Transverse colon (tissue), 4 donors: ENCODE results near the gene P3H4. TPM values are rescaled to one million over a fixed set of nuclear protein-coding genes. Genes with fewer than 3 reads are reported as not detected.

ENCODE experiments used
- DNase-seq: peaks from one replicate; pipeline ENCODE4 v3.0.0-alpha.2; 2019
- H3K27ac ChIP-seq, 4 donors: fragments of 200-600 bp; sonication (generic); 2 replicates each; pipeline ENCODE4 v1.5.1; 2016 to 2018; ENCODE audit warnings: inconsistent platforms in 4 of 4
- H3K27me3 ChIP-seq: fragments of 200-600 bp; sonication (generic); 2 replicates; pipeline ENCODE4 v1.5.1; 2017; ENCODE audit warnings: inconsistent platforms
- H3K36me3 ChIP-seq, 4 donors: fragments of 200-600 bp; sonication (generic); 2 replicates each; pipeline ENCODE4 v1.5.1; 2017 to 2019; ENCODE audit warnings: inconsistent platforms in 4 of 4
- H3K4me1 ChIP-seq, 4 donors: fragments of 200-600 bp; sonication (generic); 2 replicates each; pipeline ENCODE4 v1.5.1; 2017 to 2020; ENCODE audit warnings: inconsistent platforms in 4 of 4
- H3K4me3 ChIP-seq, 4 donors: fragments of 200-600 bp; sonication (generic); 1 replicate in 1 of 4; 2 replicates in 3 of 4; pipeline versions ENCODE4 v1.5.1 to v1.6.1; 2017 to 2019; ENCODE audit warnings: inconsistent platforms in 4 of 4
- H3K9me3 ChIP-seq, 2 donors: fragments of 200-600 bp; sonication (generic); 2 replicates each; pipeline ENCODE4 v1.5.1; 2017 to 2019; ENCODE audit warnings: inconsistent platforms in 2 of 2
- EP300 ChIP-seq: sonication (generic); formaldehyde crosslinking; IDR thresholded peaks from one replicate; pipeline ENCODE4 v1.6.1; 2017; ENCODE audit warnings: antibody characterized with exemption, low read depth
- POLR2A ChIP-seq: fragments of 450-650 bp; IDR thresholded peaks from one replicate; pipeline ENCODE4 v1.6.1; 2016; ENCODE audit warnings: antibody characterized with exemption, mild to moderate bottlenecking, moderate library complexity
- POLR2AphosphoS5 ChIP-seq, 3 donors: sonication (generic); formaldehyde crosslinking; IDR thresholded peaks; one replicate each; pipeline ENCODE4 v1.6.1; 2016; ENCODE audit warnings: antibody characterized with exemption in 3 of 3
- WGBS, 2 donors: methylation state at CpG; one replicate each; pipeline ENCODE4 v1.1.5; 2018; ENCODE audit warnings: low coverage in 1 of 2; 5-methylcytosine and 5-hydroxymethylcytosine counted together
- in situ Hi-C, 4 donors: fragments of 200-750 bp; cut with MboI; loops; one replicate each; pipeline versions ENCODE4 v1.15.0 to v1.15.1; 2017; ENCODE audit warnings: low sequenced_read_pairs in 3 of 4, low pct_ligation_motif_present in 1 of 4, low pct_unique_long_range_greater_than_20kb in 1 of 4
- intact Hi-C: fragments of 100-400 bp; cut with DNase I; formaldehyde crosslinking; loops from one replicate; pipeline ENCODE4 v1.15.1; 2023; ENCODE audit warnings: low total_unique reads
- total RNA-seq, 4 donors: library from RNA; depleted of rRNA; stranded (reverse); fragments of >200 nt; gene quantifications; one replicate each; pipeline ENCODE4 v1.1.0, GENCODE V29; 2016
- TF ChIP-seq, protein P1 (sequence below), 5 experiments: fragments of 200-600 bp in 3 of 5; fragments of 450-650 bp in 2 of 5; sonication (generic) in 3 of 5; IDR thresholded peaks; 1 replicate in 2 of 5; 2 replicates in 3 of 5; pipeline ENCODE4 v1.5.1; 2016 to 2017; ENCODE audit warnings: antibody characterized with exemption in 5 of 5, inconsistent platforms in 3 of 5, mild to moderate bottlenecking in 2 of 5, moderate library complexity in 1 of 5

The P3H4 gene
- total RNA-seq, 4 donors from 2014 or later = 18.7 to 39.6 (median 22.5) TPM

DNA sequence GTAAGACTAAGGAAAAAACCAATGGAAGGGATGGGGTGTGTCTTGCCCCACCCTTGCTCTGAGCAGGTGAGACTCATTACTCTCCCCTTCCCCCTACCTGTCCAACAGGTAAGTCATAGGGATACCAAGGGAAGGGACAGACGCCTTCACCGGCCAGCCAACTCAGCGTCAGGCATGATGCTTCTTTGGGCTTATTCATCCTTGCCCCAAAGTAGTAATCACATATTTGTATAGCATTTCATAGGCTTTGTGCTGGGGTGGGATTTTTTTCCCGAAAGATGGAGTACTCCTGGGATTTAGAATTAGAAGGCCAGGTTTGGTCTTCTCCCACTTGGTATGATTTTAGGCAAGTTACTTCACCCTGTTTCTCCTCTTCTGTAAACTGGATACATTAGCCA, 24.7 kb downstream of the P3H4 start:
- Histone ChIP-seq H3K4me1 (peaks cover 0 to 49% (median 28%) of the 10 kb centered on the region in 4 donors), H3K9me3 (no peaks in the 10 kb centered on the region), H3K4me3 (no peak overlapping the region), H3K27ac (peak overlapping the region; percentile 72 to 95 (median 78)), H3K36me3 (no peaks in the 10 kb centered on the region), H3K27me3 (peaks cover 10% of the 10 kb centered on the region)
- in situ Hi-C loops = no loop called here
- TF ChIP-seq POLR2AphosphoS5 (IDR thresholded peaks at IDR 0.05) = peak; percentile 87 to 90 (median 90)
- TF ChIP-seq, protein P1, sequence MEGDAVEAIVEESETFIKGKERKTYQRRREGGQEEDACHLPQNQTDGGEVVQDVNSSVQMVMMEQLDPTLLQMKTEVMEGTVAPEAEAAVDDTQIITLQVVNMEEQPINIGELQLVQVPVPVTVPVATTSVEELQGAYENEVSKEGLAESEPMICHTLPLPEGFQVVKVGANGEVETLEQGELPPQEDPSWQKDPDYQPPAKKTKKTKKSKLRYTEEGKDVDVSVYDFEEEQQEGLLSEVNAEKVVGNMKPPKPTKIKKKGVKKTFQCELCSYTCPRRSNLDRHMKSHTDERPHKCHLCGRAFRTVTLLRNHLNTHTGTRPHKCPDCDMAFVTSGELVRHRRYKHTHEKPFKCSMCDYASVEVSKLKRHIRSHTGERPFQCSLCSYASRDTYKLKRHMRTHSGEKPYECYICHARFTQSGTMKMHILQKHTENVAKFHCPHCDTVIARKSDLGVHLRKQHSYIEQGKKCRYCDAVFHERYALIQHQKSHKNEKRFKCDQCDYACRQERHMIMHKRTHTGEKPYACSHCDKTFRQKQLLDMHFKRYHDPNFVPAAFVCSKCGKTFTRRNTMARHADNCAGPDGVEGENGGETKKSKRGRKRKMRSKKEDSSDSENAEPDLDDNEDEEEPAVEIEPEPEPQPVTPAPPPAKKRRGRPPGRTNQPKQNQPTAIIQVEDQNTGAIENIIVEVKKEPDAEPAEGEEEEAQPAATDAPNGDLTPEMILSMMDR (IDR thresholded peaks at IDR 0.05) = no peak
- no peak for DNase-seq
- WGBS, 2 donors = 49% methylated on average over 4 of the region's 4 CpGs; no CpG with 5 or more reads in 1 of the 2 donors
- intact Hi-C loops = loop anchor here (5.0 kb wide), 1 partner anchor 985 kb away; the partner anchor contains the start of gene VPS25

DNA sequence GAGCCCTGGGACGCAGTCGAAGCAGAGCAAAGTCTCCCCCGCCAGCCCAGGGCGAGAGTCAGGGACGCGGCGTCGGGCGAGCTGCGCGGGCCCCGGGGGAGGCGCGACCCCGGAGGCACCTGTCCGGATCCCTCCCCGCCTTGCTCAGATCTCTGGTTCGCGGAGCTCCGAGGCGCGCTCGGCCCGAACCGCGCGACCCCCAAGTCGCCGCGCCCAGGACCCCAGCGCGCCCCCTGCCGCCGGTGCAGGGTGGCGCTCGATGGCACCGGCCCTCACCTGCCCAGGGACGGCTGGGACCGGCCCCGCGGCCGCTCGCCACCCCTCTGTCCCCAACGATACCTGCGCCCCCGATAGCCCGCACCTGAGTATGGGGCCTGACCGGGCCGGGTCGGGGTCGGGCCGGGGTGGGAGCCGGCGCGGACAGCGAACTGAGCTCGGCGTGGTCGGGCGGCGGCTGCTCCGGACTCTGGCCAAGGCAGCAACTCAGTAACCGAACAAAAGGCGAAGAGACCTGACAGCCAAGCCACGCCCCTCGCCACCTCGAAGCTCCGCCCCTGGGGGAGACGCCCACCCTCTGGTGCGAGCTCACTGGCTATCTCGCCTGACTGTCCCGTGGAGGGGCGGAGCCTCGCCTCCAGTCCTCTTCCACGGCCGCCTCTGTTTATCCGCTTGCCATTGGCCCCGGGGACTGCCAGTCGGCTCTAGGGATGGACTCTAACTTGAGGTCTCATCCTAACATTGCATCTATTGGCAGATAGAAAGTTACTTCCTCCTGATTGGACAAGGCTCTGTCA, 25.3 kb downstream of the P3H4 start, which contains the start of gene JUP:
Gene JUP, minus strand, starts transcription at position 485 of the 794 bp plus-strand sequence. CDS start 14,857 bp downstream, outside the sequence.
- WGBS, 2 donors = 1% methylated on average over 48 of the region's 79 CpGs; no CpG with 5 or more reads in 1 of the 2 donors
- peak; percentile 100 for DNase-seq
- H3K9me3 ChIP-seq = no peaks in the 10 kb centered on the region
- peaks cover 0 to 47% (median 31%) of the 10 kb centered on the region in 4 donors for H3K4me1 ChIP-seq
- no peaks in the 10 kb centered on the region for H3K36me3 ChIP-seq
- in situ Hi-C loops = no loop called here
- intact Hi-C loops = loop anchor here (5.0 kb wide), 1 partner anchor 986 kb away; the partner anchor contains the start of gene VPS25
- peaks cover 10% of the 10 kb centered on the region for H3K27me3 ChIP-seq
- peak within 1 kb of the TSS; percentile 48 to 86 (median 76) for H3K4me3 ChIP-seq
- TF ChIP-seq, protein P1 (IDR thresholded peaks at IDR 0.05) = peak; percentile 31 to 88 (median 52)
- TF ChIP-seq EP300 = no peak
- peak; percentile 94 to 98 (median 98) for TF ChIP-seq POLR2AphosphoS5 (IDR thresholded peaks at IDR 0.05)
- peak; percentile 99 for TF ChIP-seq POLR2A
- peak within 1 kb of the TSS; percentile 90 to 95 (median 94) for H3K27ac ChIP-seq

DNA sequence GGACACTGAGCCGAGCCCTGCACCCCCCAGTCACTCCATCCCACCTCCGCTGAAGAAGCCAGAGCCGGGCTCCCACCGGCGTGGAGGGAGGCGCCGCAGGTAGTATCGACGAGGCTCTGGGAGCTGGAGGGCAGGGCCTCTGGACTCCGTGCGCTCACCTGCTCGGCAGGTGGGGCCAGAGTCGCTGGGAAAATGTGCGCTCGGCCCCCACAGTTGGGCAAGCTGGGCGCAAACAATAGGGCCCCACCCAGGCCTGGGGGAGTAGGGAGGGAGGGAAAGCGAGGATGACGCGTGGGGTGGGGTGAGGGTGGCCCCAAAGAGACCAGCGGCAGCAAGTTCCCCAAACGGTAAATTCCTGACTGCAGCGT, 25.9 kb downstream of the P3H4 start:
- intact Hi-C loops (loop anchor here (5.0 kb wide), 1 partner anchor 986 kb away; the partner anchor contains the start of gene VPS25), in situ Hi-C loops (no loop called here)
- DNase-seq = peak; percentile 88
- Histone ChIP-seq H3K4me3 (peak overlapping the region; percentile 48 to 86 (median 76)), H3K27ac (peak overlapping the region; percentile 90 to 95 (median 94)), H3K27me3 (peaks cover 10% of the 10 kb centered on the region), H3K4me1 (peaks cover 0 to 47% (median 32%) of the 10 kb centered on the region in 4 donors), H3K9me3 (no peaks in the 10 kb centered on the region), H3K36me3 (no peaks in the 10 kb centered on the region)
- WGBS, 2 donors = 0% methylated on average over 22 of the region's 22 CpGs; no CpG with 5 or more reads in 1 of the 2 donors
- TF ChIP-seq POLR2A (peak; percentile 40), EP300 (no peak), POLR2AphosphoS5 (IDR thresholded peaks at IDR 0.05) (peak; percentile 63 to 87 (median 83))

DNA sequence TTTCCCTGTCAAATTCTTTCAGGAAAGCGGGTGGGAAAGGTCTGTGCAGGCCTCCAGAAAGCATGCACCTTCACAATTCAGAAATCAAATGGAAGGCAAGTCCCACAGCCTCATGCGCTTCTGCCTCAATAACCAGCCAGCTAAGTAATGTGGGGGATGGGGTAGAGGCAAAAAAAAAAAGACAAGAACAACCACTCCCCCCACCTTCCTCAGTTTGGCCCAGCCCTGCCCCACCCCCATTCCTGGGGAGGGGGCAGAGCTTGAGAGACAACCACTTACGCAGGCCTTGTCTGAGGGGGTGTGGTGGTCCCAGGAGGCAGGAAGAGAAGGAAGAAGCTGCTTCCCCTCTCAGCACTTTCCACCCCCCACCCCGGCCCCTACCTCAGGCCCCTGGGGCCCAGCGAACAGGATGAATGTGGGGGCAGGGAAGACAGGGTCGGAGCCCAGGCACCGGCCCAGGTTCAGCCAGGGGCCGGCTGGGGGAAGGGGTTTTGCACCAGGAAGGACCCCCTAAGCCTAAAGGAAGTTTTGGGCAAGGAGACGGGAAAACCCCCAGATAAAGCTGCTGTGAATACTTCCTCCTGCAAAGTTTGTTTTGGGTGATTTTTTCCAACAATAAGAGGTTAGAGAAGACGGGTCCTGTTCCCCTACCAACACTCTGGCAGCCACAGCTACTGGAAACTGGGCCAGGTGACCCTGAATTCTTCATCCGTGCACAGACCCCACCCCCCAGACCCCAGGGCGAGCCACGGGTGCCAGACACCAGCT, 26.5 kb downstream of the P3H4 start:
- in situ Hi-C loops = no loop called here
- Histone ChIP-seq H3K9me3 (no peaks in the 10 kb centered on the region), H3K27me3 (peaks cover 10% of the 10 kb centered on the region), H3K36me3 (no peaks in the 10 kb centered on the region), H3K27ac (peak overlapping the region; percentile 90 to 95 (median 94)), H3K4me1 (peaks cover 0 to 49% (median 34%) of the 10 kb centered on the region in 4 donors), H3K4me3 (peak overlapping the region; percentile 48 to 86 (median 76))
- intact Hi-C loops = loop anchor here (5.0 kb wide), 1 partner anchor 987 kb away; the partner anchor contains the start of gene VPS25
- TF ChIP-seq POLR2A (no peak), EP300 (no peak), POLR2AphosphoS5 (IDR thresholded peaks at IDR 0.05) (no peak)
- TF ChIP-seq, protein P1 (IDR thresholded peaks at IDR 0.05) = no peak
- 11% methylated on average over 13 of the region's 13 CpGs; no CpG with 5 or more reads in 1 of the 2 donors for WGBS, 2 donors
- DNase-seq = peak; percentile 44
